ENCODE data around the gene C1orf21.

Gene C1orf21

GRCh38 chr1:184399192-184399847 is 12.5 kb downstream of the C1orf21 start:
- no peak overlapping the region for H3K27ac ChIP-seq
- no peaks in the 10 kb centered on the region for H3K36me3 ChIP-seq (ENCODE audit: insufficient read depth, low read length)
- DNase-seq (ENCODE audit: low read depth, low spot score) = no peak
- H3K9me3 ChIP-seq (ENCODE audit: low read depth, low read length) = no peaks in the 10 kb centered on the region
- no peak overlapping the region for H3K4me3 ChIP-seq
- no peak overlapping the region for H3K9ac ChIP-seq (ENCODE audit: insufficient read length)
- TF ChIP-seq POLR2AphosphoS5 (IDR thresholded peaks at IDR 0.05; ENCODE audit: borderline replicate concordance, low read depth, low read length) = no peak

GRCh38 chr1:184403961-184404726 is 17.3 kb downstream of the C1orf21 start:
- TF ChIP-seq POLR2AphosphoS5 (IDR thresholded peaks at IDR 0.05; ENCODE audit: borderline replicate concordance, low read depth, low read length) = no peak
- TF ChIP-seq FOXP2 (optimal IDR thresholded peaks at IDR 0.05; ENCODE audit: control extremely low read depth, extremely low read length, insufficient read depth) = no peak
- TF ChIP-seq EZH2 (IDR thresholded peaks at IDR 0.05) = no peak
- Histone ChIP-seq H3K27ac (no peak overlapping the region), H3K4me3 (no peak overlapping the region), H3K36me3 (ENCODE audit: insufficient read depth, low read length) (no peaks in the 10 kb centered on the region), H3K9me3 (ENCODE audit: low read depth, low read length) (no peaks in the 10 kb centered on the region), H3K9ac (ENCODE audit: insufficient read length) (no peak overlapping the region)
- no peak for DNase-seq (ENCODE audit: low read depth, low spot score)

GRCh38 chr1:184404727-184405027 is 17.8 kb downstream of the C1orf21 start:
- Histone ChIP-seq H3K9me3 (ENCODE audit: low read depth, low read length) (no peaks in the 10 kb centered on the region), H3K36me3 (ENCODE audit: insufficient read depth, low read length) (no peaks in the 10 kb centered on the region), H3K27ac (no peak overlapping the region), H3K9ac (ENCODE audit: insufficient read length) (no peak overlapping the region), H3K4me3 (no peak overlapping the region)
- no peak for TF ChIP-seq POLR2AphosphoS5 (IDR thresholded peaks at IDR 0.05; ENCODE audit: borderline replicate concordance, low read depth, low read length)
- TF ChIP-seq FOXP2 (optimal IDR thresholded peaks at IDR 0.05; ENCODE audit: control extremely low read depth, extremely low read length, insufficient read depth) = no peak
- TF ChIP-seq EZH2 (IDR thresholded peaks at IDR 0.05) = no peak
- DNase-seq (ENCODE audit: low read depth, low spot score) = no peak

- TF ChIP-seq POLR2AphosphoS5 (IDR thresholded peaks at IDR 0.05; ENCODE audit: borderline replicate concordance, low read depth, low read length) = no peak
- TF ChIP-seq FOXP2 (optimal IDR thresholded peaks at IDR 0.05; ENCODE audit: control extremely low read depth, extremely low read length, insufficient read depth) = no peak
- TF ChIP-seq EZH2 (IDR thresholded peaks at IDR 0.05) = no peak
- H3K36me3 ChIP-seq (ENCODE audit: insufficient read depth, low read length) = no peaks in the 10 kb centered on the region
- no peak overlapping the region for H3K27ac ChIP-seq
- no peaks in the 10 kb centered on the region for H3K9me3 ChIP-seq (ENCODE audit: low read depth, low read length)
- DNase-seq (ENCODE audit: low read depth, low spot score) = no peak
- H3K4me3 ChIP-seq = 0 out of 2 replicates have a peak overlapping the region, but pooled peaks have one; percentile 20
- H3K9ac ChIP-seq (ENCODE audit: insufficient read length) = no peak overlapping the region
These were observed 18.4 kb downstream of the C1orf21 start for GRCh38 chr1:184405094-184405800.

GRCh38 chr1:184405801-184406142 is 18.9 kb downstream of the C1orf21 start:
- no peak; the same call in 1 of the 2 replicates for TF ChIP-seq POLR2AphosphoS5 (IDR thresholded peaks at IDR 0.05; ENCODE audit: borderline replicate concordance, low read depth, low read length)
- TF ChIP-seq FOXP2 (optimal IDR thresholded peaks at IDR 0.05; ENCODE audit: control extremely low read depth, extremely low read length, insufficient read depth) = no peak
- no peak for TF ChIP-seq EZH2 (IDR thresholded peaks at IDR 0.05)
- H3K4me3 ChIP-seq = 0 out of 2 replicates have a peak overlapping the region, but pooled peaks have one; percentile 20
- DNase-seq (ENCODE audit: low read depth, low spot score) = no peak
- no peaks in the 10 kb centered on the region for H3K36me3 ChIP-seq (ENCODE audit: insufficient read depth, low read length)
- no peak overlapping the region for H3K27ac ChIP-seq
- H3K9ac ChIP-seq (ENCODE audit: insufficient read length) = peak overlapping the region; percentile 51
- H3K9me3 ChIP-seq (ENCODE audit: low read depth, low read length) = no peaks in the 10 kb centered on the region

GRCh38 chr1:184406479-184406878 is 19.6 kb downstream of the C1orf21 start:
- Histone ChIP-seq H3K9me3 (ENCODE audit: low read depth, low read length) (no peaks in the 10 kb centered on the region), H3K9ac (ENCODE audit: insufficient read length) (no peak overlapping the region), H3K36me3 (ENCODE audit: insufficient read depth, low read length) (no peaks in the 10 kb centered on the region), H3K27ac (no peak overlapping the region), H3K4me3 (no peak overlapping the region)
- TF ChIP-seq POLR2AphosphoS5 (IDR thresholded peaks at IDR 0.05; ENCODE audit: borderline replicate concordance, low read depth, low read length) = no peak
- TF ChIP-seq FOXP2 (optimal IDR thresholded peaks at IDR 0.05; ENCODE audit: control extremely low read depth, extremely low read length, insufficient read depth) = no peak
- TF ChIP-seq EZH2 (IDR thresholded peaks at IDR 0.05) = no peak
- DNase-seq (ENCODE audit: low read depth, low spot score) = no peak

GRCh38 chr1:184407816-184408510 is 21.1 kb downstream of the C1orf21 start:
- Histone ChIP-seq H3K27ac (no peak overlapping the region), H3K9ac (ENCODE audit: insufficient read length) (no peak overlapping the region), H3K36me3 (ENCODE audit: insufficient read depth, low read length) (no peaks in the 10 kb centered on the region), H3K4me3 (no peak overlapping the region), H3K9me3 (ENCODE audit: low read depth, low read length) (no peaks in the 10 kb centered on the region)
- DNase-seq (ENCODE audit: low read depth, low spot score) = no peak
- no peak for TF ChIP-seq EZH2 (IDR thresholded peaks at IDR 0.05)
- TF ChIP-seq POLR2AphosphoS5 (IDR thresholded peaks at IDR 0.05; ENCODE audit: borderline replicate concordance, low read depth, low read length) = no peak
- no peak for TF ChIP-seq FOXP2 (optimal IDR thresholded peaks at IDR 0.05; ENCODE audit: control extremely low read depth, extremely low read length, insufficient read depth)

GRCh38 chr1:184408580-184408979 is 21.8 kb downstream of the C1orf21 start:
- no peak overlapping the region for H3K27ac ChIP-seq

More at GRCh38 chr1:184408580-184408979, 21.8 kb downstream of the C1orf21 start:
- TF ChIP-seq POLR2AphosphoS5 (IDR thresholded peaks at IDR 0.05; ENCODE audit: borderline replicate concordance, low read depth, low read length) (no peak), FOXP2 (optimal IDR thresholded peaks at IDR 0.05; ENCODE audit: control extremely low read depth, extremely low read length, insufficient read depth) (no peak), EZH2 (IDR thresholded peaks at IDR 0.05) (no peak)
- Histone ChIP-seq H3K9me3 (ENCODE audit: low read depth, low read length) (no peaks in the 10 kb centered on the region), H3K4me3 (no peak overlapping the region), H3K9ac (ENCODE audit: insufficient read length) (no peak overlapping the region), H3K36me3 (ENCODE audit: insufficient read depth, low read length) (no peaks in the 10 kb centered on the region; the same call in 1 of the 2 replicates)
- no peak for DNase-seq (ENCODE audit: low read depth, low spot score)
